Bone marrow (tissue), 2 donors: ENCODE measurements around the gene ETV4.

Experiments
- DNase-seq, 2 donors: peaks; one replicate each; lab custom pipeline; 2025; lab: John Stamatoyannopoulos, UW

ETV4 gene

DNA sequence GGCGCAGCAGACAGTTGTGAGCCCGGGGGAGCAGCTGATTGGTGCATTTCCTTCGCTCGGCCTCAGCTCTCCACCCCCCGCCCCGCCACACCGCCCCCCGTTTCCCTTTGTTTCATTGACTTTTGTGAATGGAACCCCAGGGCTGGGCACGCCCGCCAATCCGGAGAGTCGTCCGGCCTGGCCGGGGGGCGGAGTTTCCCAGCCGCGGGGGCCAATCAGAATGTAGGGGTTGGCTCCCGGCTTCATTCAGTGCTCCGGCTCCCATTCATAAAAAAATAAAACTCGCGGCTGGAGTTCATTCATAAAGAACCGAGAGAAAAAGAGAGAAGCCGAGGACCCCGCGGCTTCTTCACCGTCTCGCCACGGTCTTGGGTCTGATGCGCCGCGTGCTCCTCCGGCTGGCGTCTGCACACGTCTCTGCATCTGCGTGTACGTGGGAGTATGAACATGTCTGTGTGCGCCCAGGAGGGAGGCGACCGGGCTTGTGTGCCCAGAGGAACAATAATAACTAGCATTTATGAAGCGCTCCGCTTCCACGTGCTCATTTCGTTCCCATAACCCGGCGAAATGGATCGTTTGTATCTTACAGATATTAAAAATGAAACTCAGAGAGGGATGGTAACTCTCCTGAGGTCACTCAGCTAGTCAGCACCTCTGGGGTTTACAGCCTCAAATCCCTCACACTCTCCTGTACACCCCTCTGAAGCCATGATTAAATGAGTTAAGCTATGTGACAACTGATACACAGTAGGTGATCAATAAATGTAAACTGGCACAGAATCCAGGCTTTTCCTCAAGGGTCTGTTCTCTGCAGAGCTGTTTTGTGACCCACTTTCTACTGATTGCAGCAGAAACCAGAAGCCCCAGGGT is at the start of gene ETV4:
TSS of gene ETV4 (minus strand) at position 22 of the 870 bp plus-strand sequence. CDS start 723 bp downstream, outside the sequence.
- DNase-seq, result peak; percentile 42 to 71

- no peak for DNase-seq
Observed at GRCh38 chr17:43595466-43595865, 49.3 kb upstream of the ETV4 start.

DNA sequence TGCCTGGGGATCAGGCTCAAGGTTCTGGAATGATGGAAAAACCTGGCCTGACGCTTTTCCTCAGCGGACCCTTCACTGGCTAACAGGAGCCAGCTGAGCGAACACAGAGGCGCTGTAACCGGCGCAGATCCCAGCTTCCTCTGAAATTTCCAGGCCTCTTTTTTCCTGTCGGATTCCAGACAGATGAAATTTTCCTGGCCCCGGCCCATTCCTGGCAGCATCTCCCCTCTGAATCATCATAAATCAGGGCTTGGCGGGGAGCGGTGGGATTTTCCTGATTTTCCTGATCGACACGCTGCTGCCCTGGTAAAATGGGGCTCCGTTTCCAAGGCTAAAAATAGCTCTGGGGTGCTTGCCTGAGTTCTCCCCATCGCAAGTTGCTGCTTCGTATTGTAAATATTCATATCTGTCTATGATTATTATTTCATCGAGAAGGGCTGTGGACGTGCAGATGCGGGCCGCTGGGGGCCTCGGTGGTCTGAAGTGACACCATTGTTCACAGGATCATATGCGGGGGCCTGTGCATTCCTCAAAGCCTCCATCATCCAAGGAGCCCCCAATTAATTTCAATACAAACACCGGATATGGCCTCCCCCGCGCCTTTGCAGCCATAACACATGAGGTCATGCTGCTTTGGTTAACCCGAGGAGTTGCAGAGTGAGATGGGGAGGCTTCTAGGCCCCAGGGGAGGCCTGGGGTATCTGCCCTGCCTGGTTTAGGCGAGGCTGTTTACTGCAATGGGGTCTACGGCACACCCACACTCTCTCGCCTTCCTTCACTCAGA is 45.8 kb upstream of the ETV4 start:
- DNase-seq, result no peak

DNA sequence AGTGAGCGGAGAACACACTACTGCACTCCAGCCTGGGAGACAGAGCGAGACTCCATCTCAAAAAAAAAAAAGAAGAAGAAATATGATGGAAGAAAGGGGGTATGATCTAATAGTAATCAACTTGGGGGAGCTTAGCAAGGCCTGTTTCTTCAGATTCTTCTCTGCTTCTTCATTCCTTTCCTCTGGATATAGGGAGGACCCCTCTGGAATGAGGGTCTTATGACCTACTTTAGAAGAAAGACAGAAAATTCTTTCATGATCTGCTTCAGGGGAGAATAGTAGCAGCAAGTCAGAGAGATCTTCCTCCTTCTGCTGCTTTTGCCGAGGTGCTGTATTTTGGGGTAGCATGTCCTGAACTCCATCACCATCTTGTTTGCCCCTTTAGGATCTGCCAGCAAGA is 44.9 kb upstream of the ETV4 start:
- DNase-seq, result no peak

DNA sequence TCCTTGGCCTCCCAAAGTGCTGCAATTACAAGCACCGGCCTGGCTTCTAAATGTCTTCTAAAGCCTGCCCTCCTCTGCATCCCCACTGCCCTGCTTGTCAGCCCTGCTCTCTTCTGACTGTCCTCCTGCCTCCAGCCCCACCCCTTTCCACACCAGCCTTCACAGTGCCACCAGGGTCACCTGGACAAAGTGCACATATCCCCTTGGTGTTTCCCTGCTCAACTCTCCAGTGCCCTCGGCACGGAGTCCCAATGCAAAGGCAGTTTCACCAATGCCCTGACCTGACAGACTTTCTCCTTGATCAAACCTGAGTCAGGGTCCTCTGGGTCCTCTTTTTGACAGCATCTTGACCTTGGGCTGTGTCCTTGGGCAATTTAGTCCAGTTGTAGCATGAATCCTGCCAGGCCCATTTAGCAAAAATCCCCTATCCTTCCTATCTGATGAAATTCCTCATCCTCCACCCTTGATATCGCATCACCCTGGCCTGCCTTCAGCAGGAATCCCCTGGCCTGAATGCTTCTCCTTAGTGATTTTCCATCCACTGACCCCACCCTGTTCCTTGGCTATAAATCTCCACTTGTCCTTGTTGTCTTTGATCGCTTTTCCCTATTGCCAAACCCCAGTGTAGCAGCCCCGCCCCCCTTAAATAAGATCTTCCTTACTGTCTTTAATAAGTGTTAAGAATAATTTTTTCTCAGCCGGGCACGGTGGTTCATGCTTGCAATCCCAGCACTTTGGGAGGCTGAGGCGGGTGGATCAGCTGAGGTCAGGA is 42.7 kb upstream of the ETV4 start:
- DNase-seq, result no peak

DNA sequence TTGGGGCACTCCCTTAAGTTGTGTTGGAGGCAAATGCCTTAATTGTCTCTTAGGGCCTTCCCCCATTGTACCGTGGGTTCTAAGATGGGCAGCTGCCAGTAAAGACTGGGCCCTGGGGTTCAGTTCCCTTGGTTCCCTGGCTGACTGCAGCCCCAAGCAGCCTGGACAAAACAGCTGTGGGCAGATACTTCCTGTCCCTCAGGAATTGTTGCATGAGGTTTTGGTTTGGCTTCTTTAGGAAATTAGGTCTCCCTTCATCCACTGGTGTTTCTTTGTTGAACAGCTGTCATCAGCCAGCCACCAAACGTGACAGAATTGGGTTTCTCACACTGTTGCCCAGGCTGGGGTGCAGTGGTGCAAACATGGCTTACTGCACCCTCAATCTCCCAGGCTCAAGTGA is 42.0 kb upstream of the ETV4 start:
- no peak for DNase-seq

GRCh38 chr17:43587647-43588046 is 41.5 kb upstream of the ETV4 start:
- no peak for DNase-seq

DNA sequence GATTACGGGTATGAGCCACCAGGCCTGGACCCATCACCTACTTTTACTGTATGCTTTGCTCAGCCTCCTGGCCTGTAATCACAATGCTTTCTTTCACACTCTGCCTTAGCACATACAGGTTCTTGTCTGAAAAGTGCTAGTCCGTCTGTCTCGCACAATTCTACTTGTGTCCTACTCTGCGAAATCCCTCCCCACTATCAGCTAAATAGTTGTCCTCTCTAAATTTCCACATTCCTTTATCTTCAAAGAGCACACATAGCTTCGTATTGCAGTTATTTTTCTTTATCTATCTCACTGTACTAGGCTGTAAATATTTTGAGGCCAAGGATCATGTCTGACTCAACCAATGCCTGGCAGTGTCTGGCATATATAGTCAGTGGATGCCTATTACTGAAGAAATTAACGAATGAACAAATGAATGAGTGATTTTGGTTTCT is 38.5 kb upstream of the ETV4 start:
- DNase-seq, result no peak

DNA sequence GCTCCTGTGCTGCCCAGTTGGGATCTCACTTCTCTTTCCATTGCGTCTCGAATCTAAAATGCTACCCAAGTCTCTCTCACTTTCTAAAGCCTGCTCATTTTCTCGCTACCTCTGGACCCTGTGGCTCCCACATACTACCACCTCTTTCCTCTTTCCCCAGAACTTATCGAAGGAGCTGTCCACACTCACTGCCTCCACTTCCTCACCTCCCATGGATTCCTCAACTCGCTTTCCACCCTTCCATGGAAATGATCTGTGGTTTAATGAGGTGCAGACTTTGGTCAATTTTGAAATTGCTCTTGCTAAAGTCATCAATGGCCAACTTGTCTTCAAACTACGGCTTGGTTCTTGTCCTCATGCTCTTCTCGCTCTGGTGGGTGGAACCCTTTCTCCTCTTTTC is 37.2 kb upstream of the ETV4 start:
- DNase-seq, result no peak

DNA sequence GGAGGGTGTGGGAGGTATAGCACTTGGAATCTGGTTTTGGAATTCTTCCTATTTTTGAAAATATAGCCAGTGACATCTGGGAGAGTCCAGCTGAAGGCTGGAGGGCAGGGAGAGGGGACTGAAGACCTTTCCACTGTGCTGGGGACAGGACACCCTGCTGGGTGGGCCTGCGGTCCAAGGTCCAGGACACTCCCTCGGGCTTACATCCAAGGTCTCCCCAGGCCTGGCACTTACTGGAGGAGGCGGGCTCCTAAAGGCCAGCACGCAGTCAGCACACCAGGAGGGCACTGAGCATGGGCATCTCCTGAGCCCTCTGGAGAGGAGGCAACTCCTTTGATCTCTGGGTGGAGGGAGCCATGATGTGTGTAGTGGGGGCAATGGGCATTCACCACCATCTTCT is 35.5 kb upstream of the ETV4 start:
- DNase-seq, result no peak

- DNase-seq, result no peak
Observed at GRCh38 chr17:43581130-43581529, 35.0 kb upstream of the ETV4 start.

GRCh38 chr17:43579566-43580140 is 33.5 kb upstream of the ETV4 start:
- no peak for DNase-seq

GRCh38 chr17:43578699-43579565 is 32.8 kb upstream of the ETV4 start:
- no peak for DNase-seq

DNA sequence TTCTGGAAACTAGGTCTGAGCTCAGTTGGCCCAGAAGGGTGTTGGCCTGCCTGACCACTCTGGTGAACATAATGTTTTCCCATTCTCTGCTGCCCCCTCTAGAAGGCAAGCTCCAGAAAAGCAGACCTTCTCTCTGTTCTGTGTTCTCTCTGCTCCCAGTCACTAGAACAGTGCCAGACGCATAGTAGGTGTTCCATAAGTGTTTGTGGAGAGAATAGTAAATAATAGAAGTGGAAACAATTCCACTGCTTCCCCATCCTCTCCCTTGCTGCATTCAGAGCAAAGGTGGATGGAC is 32.2 kb upstream of the ETV4 start:
- no peak for DNase-seq

GRCh38 chr17:43577664-43578403 is 31.7 kb upstream of the ETV4 start:
- no peak for DNase-seq

DNA sequence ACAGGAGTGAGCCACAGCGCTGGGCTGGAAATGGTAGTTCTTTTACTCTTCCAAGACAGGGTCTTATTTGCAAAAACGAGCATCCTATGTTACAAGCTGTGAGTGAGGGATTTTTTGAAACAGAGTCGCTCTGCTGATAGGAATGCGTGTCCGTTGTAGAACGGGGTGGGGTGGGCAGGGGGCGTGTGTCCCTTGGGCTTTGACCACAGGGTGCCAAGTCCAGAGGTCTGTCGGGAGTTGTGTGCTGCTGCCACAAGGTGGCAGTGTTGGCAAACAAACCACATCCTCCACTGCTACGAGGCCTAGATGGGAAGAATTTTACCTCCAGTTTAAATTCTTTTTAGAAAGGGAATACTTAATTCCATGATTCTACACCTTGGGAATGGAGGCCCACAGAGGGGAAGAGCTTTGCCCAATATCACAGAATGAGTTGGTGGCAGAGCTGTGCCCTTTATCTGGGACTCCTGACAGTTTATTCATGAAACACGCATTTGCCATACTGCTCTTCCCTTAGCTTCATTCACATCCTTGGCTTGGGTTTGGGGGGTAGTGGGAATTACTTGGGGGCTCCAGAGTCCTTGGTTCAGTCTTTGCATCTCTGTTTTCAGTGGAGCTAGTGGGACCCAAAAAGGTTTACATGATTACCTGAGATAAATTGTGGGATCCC is 30.6 kb upstream of the ETV4 start:
- peak; percentile 24 to 44 for DNase-seq

- no peak for DNase-seq
Observed at GRCh38 chr17:43574896-43575525, 28.9 kb upstream of the ETV4 start.

GRCh38 chr17:43574348-43574747 is 28.2 kb upstream of the ETV4 start:
- no peak for DNase-seq

DNA sequence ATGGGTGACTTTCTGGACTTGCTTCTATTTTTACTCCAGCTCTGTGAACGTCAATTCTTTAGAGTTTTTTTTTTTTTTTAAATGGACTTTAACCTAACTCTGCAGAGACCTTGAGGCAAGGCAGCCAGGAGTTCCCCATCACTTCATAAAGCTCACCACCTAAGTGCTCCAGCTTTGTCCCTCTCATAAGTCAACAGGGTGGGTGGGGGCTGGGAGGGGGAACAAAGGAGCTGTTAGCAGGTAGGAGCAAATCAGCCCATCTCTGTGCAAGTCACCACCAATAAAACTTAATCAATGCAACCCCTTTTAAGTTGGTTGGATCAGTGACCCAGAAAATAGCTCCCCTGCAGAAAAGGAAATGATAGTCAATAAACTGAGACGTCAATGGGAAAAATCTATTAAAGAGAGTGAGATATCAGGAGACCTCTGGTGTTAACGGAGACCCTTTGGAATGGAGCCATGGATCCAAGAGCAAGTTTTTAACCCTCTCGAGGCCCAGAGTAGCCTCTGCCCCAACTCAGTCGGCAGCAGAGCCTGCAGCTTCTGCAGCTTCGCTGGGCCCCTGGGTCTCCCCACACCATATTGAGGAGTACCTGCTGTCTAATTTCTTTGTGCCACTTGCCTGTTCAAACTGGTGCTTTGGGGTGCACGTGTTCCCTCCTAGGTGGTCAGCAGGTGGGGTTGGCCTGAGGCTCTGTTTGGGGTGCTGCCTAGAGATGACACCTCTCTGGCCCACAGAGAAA is 27.6 kb upstream of the ETV4 start:
- DNase-seq, result no peak
